AG04450 (cell line): ENCODE results near the gene TSC22D3. TPM values are rescaled to one million over a fixed set of nuclear protein-coding genes. Genes with fewer than 3 reads are reported as not detected.

Experiments
- CTCF ChIA-PET: fragments of 300-600, 350-600 bp; formaldehyde crosslinking; extraction: SDS; loops from one replicate; lab custom pipeline; 2022; ENCODE audit warnings: antibody characterized with exemption, inconsistent platforms; lab: Charles Lee
- POLR2A ChIA-PET: fragments of 350-600 bp; formaldehyde crosslinking; extraction: SDS; loops from one replicate; lab custom pipeline; 2021; ENCODE audit warnings: antibody characterized with exemption, inconsistent platforms; lab: Yijun Ruan, JAX
- DNase-seq: peaks from one replicate; pipeline ENCODE4 v3.0.0-alpha.2; 2011; ENCODE audit warnings: low read depth, low spot score
- H3K27ac ChIP-seq: one replicate; pipeline ENCODE4 v1.5.1; 2012; ENCODE audit warnings: low read depth, low read length, control low read depth
- H3K27me3 ChIP-seq: one replicate; pipeline ENCODE4 v1.6.0; 2012; ENCODE audit warnings: low read length; ENCODE audit not compliant: control insufficient read depth, insufficient read depth
- H3K4me3 ChIP-seq: 2 replicates; pipeline ENCODE4 v1.5.1; 2011; ENCODE audit warnings: mild to moderate bottlenecking, low read depth, low read length, control low read depth
- H3K9me3 ChIP-seq: 2 replicates; pipeline ENCODE4 v1.5.1; 2012; ENCODE audit warnings: low read length; ENCODE audit not compliant: control insufficient read depth, insufficient read depth
- polyA plus RNA-seq: library from polyadenylated mRNA; depleted of rRNA; stranded (reverse); fragments of >200 nt; gene quantifications from 2 replicates; pipeline ENCODE4 v1.2.3, GENCODE V29; 2011
- TF ChIP-seq, protein P1 (sequence below): IDR thresholded peaks from 2 replicates; pipeline ENCODE4 v1.5.1; 2011; ENCODE audit warnings: low read depth, low read length, control low read depth, inconsistent platforms

The TSC22D3 gene
- polyA plus RNA-seq, 1 experiment = 25.3 TPM

GRCh38 chrX:107805179-107805578 lies 29.6 kb upstream of the TSC22D3 start:
- ChIA-PET CTCF (no interaction called here), POLR2A (no interaction called here)
- TF ChIP-seq, protein P1, sequence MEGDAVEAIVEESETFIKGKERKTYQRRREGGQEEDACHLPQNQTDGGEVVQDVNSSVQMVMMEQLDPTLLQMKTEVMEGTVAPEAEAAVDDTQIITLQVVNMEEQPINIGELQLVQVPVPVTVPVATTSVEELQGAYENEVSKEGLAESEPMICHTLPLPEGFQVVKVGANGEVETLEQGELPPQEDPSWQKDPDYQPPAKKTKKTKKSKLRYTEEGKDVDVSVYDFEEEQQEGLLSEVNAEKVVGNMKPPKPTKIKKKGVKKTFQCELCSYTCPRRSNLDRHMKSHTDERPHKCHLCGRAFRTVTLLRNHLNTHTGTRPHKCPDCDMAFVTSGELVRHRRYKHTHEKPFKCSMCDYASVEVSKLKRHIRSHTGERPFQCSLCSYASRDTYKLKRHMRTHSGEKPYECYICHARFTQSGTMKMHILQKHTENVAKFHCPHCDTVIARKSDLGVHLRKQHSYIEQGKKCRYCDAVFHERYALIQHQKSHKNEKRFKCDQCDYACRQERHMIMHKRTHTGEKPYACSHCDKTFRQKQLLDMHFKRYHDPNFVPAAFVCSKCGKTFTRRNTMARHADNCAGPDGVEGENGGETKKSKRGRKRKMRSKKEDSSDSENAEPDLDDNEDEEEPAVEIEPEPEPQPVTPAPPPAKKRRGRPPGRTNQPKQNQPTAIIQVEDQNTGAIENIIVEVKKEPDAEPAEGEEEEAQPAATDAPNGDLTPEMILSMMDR = no peak
- no peak overlapping the region for H3K4me3 ChIP-seq
- DNase-seq = no peak
- no peaks in the 10 kb centered on the region for H3K9me3 ChIP-seq
- no peak overlapping the region for H3K27ac ChIP-seq
- H3K27me3 ChIP-seq = no peaks in the 10 kb centered on the region

GRCh38 chrX:107804427-107804826 lies 28.8 kb upstream of the TSC22D3 start:
- TF ChIP-seq, protein P1 = no peak
- POLR2A ChIA-PET = no interaction called here

GRCh38 chrX:107787827-107788226 lies 12.2 kb upstream of the TSC22D3 start:
- Histone ChIP-seq H3K27ac (no peak overlapping the region), H3K27me3 (no peaks in the 10 kb centered on the region), H3K9me3 (no peaks in the 10 kb centered on the region), H3K4me3 (no peak overlapping the region)
- CTCF ChIA-PET = no interaction called here
- TF ChIP-seq, protein P1 = no peak
- POLR2A ChIA-PET = no interaction called here
- DNase-seq = no peak

More at GRCh38 chrX:107804427-107804826, 28.8 kb upstream of the TSC22D3 start:
- H3K4me3 ChIP-seq = no peak overlapping the region
- CTCF ChIA-PET = no interaction called here
- no peaks in the 10 kb centered on the region for H3K9me3 ChIP-seq
- H3K27ac ChIP-seq = no peak overlapping the region
- no peaks in the 10 kb centered on the region for H3K27me3 ChIP-seq
- no peak for DNase-seq

DNA sequence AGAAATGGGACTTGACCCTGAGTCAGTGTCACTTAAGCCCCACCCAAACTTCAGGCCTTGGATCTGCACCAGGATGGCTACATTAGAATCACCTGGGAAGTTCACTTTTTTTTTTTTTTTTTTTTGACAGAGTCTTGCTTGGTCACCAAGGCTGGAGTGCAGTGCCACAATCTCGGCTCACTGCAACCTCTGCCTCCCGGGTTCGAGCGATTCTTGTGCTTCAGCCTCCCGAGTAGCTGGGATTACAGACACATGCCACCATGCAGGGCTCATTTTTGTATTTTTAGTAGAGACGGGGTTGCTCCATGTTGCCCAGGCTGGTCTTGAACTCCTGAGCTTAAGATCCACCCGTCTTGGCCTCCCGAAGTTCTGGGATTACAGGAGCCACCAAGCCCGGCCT lies 4.9 kb upstream of the TSC22D3 start:
- Histone ChIP-seq H3K27ac (no peak overlapping the region), H3K27me3 (no peaks in the 10 kb centered on the region), H3K9me3 (no peaks in the 10 kb centered on the region), H3K4me3 (no peak overlapping the region)
- TF ChIP-seq, protein P1 = no peak
- ChIA-PET CTCF (interaction anchor here (0.6 to 0.9 kb wide), 3 partner anchors 126 to 785 kb away, joined by 3 to 5 read pairs (median 4); no protein-coding TSS in a partner anchor), POLR2A (no interaction called here)
- no peak for DNase-seq

GRCh38 chrX:107777536-107777832 lies 1.9 kb upstream of the TSC22D3 start, which contains the start of gene NCBP2L:
Gene NCBP2L (plus strand): TSS chrX:107777733. CDS start chrX:107794221, 16,488 bp downstream.
- ChIA-PET POLR2A (interaction anchor here (0.7 kb wide), 1 partner anchor 119 kb away, joined by 7 read pairs; no protein-coding TSS in a partner anchor), CTCF (interaction anchor here (0.6 to 4.9 kb wide), 18 partner anchors 9 to 883 kb away, joined by 3 to 63 read pairs (median 5); partner anchors contain the start of gene MID2)
- Histone ChIP-seq H3K27me3 (peaks cover 20% of the 10 kb centered on the region), H3K9me3 (no peaks in the 10 kb centered on the region), H3K4me3 (peak within 1 kb of the TSS; percentile 29), H3K27ac (no peak within 1 kb of the TSS)
- no peak for DNase-seq
- TF ChIP-seq, protein P1 = no peak
